GM19397 (cell line): ENCODE measurements around the gene ARHGAP35.
"Not testable (repeated sequence)": the region's sequence is repeated elsewhere in the genome, so short reads cannot be mapped to it uniquely, and the experiment has no call there.

Experiments used
- ATAC-seq: cut with Tn5 transposase; IDR thresholded peaks from one replicate; pipeline ENCODE4 v1.9.1; 2021; ENCODE audit warnings: mild to moderate bottlenecking, moderate library complexity; ENCODE audit not compliant: unreplicated experiment

ARHGAP35 gene

DNA sequence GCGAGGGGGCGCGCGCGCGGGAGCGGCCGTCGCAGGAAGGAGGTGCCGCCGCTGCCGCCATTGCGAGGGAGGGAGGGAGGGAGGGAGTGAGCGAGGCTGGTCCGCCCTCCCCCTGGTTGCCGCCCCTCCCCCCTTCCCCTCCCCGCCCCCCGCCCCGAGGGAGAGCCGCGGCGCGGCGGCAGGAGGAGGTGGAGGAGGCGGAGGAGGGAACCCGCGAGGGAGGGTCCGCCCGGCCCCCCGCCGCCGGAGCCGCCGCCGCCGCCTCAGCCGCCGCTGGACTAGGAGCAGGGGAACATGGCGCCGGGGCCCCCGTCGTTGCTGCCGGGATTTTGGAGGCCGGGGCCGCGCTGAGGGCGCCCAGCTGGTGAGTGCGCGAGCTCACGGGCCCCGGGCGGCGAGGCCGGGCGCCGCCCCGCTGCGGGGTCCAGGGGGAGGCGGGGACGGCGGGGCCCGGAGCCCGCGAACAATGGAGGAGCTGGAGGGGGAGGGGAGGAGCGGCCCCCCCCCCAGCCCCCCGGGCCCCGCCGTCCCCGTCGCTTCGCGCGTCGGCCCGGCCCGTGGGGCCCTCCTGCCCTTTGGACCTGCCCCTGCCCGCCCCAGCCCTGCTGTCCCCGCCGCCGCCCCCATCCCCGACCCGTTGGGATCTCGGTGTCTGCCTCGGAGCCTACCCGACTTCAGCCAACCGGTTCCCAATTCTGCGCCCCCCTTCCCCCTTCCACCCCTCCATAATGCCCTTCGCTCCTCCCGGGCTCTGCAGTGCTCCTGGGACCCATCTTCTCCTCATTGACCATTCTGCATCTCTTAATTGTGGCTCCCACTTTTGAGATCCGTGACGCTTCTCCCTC lies at the start of gene ARHGAP35:
Gene ARHGAP35, plus strand, starts transcription at position 152 of the 845 bp plus-strand sequence. CDS start 57,679 bp downstream, outside the sequence.
- ATAC-seq: peak; percentile 11

DNA sequence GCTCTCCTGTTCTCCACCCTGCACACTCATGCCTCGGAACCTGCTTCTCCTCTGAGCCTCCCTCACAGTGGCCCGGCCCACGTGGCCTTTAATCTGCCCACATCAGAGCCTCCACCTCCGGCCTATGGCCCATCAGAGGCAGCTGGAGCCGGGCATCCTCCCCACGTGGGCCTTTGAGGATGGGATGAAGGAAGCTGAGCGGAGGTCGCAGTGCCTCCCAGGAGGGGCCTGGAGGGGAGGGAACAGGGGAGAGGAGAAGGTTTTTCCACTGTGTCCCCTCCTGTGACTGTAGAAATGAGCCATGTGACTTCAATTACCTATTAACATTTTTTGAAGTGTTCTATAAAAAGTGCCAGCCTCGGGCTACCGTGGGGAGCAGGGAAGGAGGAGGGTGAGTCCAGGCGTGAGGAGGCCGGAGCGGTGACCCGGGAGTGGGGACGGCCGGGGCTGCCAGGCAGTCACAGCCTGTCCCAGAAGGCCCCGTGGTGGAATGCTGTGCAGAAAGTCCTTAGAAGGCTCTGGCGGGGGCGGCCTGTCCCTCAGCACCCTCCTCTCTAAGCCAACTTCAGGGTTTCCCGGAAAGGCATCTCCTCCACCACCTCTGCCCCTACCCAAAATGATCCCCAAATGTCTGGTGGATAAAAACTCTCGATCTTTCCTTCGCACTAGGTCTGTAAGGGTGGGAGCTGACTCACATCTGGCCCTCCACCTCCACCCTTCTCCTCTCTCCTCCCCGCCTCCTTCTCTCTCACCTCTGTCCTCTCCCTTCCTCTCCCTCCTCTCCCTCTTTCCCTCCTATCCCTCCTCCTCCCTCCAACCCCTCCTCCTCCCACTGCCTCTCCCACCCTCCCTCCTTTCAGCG lies 47.6 kb upstream of the ARHGAP35 start:
- no peak for ATAC-seq

DNA sequence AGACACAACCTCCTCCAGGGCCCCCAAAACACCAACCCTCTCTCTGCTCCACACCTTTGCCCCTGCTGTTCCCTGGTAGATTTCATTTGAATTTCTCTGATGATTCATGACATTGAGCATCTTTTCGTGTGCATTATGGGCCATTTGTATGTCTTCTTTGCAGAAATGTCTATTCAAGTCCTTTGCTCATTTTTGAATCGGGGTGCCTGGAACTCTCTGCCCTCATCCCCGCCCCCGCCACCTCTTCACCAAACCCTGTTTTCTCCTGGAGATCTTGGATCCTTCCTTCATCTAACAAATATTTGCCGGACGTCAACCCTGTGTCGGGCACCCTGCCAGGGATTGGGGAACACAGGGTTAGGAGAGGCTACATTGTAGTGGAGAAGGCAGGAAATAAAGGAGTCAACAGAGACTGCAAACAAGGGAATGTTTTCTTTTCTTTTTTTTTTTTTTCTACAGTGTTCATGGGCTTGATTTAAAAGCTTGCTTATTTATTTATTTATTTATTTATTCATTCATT lies 46.9 kb upstream of the ARHGAP35 start:
- no peak for ATAC-seq

DNA sequence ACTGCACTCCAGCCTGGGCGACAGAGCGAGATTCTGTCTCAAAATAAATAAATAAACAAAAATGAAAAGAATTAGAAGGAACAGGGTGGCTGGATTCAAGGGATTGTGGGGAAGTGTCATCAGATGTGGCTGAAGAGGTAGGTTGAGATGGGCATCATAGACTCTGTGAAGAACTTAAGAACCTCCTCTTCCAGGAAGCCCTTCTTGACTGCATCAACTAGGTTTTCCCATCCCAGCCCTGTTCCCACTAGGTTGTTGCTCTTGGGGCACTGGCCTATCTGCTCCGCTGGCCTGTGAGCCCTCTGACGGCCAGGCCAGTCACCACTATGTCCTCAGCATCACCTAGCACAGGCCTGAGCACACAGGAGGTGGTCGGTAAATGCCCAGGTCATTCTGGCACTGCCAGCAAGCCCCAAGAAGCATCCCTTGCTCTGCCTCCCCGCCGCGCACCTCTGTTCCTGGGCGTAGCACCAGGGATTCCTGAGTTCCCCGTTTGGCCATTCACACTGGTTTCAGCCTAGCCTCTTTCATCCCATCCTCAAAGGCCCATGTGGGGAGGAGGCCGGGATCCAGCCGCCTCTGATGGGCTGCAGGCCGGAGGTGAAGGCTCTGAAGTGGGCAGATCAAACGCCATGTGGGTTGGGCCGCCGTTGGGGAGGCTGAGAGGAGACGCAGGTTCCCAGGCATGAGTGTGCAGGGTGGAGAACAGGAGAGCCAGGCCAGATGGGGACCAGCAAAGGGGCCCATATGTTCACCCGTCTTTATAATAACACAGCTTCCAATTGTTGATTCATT lies 44.8 kb upstream of the ARHGAP35 start:
- ATAC-seq: no peak

DNA sequence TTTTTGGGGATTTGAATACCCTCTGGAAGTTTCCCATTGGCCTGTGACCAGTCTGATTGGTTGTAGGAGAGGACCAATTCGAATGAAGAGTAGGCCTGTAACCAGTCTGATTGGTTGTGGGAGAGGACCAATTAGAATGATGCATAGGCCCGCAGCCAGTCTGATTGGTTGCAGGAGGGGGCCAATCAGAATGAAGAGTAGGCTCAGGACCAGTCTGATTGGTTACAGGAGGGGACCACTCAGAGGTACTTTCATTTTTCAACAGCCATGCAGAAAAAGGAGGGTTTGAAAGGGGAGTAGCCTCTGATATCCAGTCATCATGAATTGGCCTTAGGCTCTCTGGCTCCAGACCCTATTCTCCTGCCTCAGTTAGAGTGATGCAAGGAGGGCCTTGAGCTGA lies 42.0 kb upstream of the ARHGAP35 start:
- no peak for ATAC-seq

DNA sequence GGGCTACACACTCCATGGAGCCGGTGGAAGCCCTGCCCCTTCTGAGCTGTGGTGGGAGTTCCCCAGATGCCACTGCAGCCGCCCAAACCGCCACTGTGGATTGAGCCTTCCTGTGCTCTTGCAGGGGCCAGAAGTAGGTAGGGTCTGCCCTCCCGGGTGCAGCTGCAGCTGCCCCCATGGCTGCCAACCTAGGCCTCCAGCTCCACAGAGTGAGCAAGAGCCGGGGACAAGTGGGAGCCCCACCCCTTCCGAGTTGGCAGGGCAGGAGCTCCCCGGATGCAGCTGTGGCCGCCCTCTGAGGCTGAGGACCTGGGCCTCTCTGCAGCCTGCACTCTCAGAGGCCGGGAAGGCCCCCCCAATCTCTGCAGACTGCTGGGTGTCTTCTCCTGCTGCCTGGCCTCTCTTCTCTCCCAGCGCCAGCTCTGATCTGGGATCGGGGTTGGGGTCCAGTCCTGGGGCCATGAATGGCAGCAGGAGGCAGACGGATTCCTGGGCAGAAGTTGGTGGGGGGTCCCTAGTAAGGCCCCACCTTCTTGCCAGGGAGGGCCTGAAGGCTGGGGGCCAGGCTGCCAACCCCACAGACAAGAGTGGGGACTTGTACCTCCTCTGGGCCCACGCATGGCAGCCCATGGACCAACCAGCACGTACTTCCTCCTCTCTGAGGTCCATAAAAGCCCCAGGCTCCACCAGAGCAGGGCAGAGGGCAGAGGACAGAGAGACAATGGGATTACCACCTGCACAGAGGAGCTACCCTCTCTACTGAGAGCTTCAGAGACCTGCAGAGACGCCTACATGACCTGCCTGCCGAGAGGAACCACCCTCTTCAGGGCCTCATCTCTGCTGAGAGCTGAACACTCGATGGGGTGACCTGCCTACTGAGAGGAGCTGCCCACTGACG lies 39.0 kb upstream of the ARHGAP35 start:
- no peak for ATAC-seq

DNA sequence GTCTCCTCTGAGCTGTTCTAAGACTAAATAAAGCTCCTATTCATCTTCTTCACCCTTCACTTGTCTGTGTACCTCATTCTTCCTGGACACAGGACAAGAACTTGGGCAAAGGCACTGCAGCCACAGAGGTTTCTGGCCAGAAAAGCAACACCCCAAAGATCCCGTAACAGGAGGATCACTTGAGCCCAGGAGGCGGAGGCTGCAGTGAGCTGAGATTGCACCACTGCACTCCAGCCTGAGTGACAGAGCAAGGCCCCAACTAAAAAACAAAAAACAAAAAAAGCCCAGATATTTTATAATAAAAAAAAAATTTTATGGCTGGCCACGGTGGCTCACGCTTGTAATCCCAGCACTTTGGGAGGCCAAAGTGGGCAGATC lies 38.4 kb upstream of the ARHGAP35 start:
- ATAC-seq: not testable (repeated sequence)

DNA sequence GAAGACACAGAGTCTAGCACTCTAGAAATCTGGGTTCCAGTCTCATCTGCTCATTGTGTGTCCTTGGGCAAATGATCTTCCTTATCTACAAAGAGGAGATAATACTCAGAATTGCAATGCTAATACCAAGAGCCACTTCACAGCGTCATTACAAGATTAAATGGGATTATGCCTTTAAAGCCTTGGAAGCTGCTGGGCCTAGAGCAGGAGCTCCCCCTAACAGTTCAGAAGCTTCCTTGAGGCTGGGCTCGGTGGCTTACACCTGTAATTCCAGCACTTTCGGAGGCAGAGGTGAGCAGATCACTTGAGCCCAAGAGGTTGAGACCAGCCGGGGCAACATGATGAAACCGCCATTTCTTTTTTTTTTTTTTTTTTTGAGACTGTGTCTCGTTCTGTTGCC lies 37.7 kb upstream of the ARHGAP35 start:
- ATAC-seq: no peak

DNA sequence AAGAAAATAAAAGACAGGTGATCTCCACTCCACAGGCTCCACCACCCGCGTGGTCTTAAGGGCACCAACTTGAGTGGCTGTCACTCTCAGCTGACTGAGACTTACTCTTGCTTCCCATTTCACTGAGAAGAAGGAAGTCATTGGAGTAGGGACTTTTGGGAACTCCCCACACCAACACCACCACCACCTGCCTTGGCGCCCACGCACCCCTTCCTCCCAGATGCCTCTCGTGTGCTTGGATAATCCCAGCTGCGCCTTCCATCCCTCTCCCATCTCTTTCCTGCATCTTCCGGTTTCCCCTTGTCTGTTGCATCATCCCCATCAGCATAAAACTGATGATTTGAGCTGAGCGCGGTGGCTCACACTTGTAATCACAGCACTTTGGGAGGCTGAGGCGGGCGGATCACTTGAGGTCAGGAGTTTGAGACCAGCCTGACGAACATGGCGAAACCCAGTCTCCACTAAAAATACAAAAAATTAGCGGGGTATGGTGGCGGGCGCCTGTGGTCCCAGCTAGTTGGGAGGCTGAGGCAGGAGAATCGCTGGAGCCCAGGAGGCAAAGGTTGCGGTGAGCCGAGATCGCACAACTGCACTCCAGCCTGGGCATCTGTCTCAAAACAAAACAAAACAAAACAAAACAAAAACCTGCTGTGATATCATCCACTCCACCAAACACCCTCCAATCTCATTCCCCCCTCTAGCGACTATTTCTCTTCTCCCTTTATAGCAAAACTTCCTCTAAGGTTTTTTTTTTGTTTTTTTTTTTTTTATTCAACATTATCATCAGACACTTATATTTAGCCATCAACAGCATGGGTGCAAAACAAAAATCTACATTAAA lies 35.7 kb upstream of the ARHGAP35 start:
- no peak for ATAC-seq

DNA sequence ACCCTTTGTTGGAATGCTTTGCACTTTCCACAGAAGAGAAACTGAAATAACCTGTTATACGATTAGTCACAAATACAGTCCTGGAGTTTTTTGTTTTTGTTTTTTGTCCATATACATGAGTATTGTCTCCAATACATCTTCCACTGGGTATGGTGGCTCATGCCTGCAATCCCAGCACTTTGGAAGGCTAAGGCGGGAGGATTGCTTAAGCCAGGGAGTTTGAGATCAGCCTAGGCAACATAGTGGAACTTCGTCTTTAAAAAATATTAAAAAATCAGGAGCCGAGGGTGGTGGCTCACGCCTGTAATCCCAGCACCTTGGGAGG lies 35.1 kb upstream of the ARHGAP35 start:
- no peak for ATAC-seq

DNA sequence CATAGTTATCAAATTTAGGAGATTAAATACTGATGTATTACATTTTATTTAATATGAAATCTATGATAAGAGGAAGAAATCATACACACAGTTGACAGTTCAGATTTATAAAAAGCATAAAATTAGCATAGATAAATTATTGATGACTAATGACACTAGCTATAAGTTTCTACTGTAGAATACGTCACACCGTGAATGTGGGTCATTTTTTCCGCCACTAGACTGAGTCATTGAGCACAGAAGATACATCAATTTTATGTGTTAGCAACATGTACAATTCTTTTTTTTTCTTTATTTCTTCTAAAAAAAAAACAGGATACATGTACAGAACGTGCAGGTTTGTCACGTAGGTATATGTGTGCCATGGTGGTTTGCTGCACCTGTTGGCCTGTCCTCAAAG lies 32.3 kb upstream of the ARHGAP35 start:
- no peak for ATAC-seq

DNA sequence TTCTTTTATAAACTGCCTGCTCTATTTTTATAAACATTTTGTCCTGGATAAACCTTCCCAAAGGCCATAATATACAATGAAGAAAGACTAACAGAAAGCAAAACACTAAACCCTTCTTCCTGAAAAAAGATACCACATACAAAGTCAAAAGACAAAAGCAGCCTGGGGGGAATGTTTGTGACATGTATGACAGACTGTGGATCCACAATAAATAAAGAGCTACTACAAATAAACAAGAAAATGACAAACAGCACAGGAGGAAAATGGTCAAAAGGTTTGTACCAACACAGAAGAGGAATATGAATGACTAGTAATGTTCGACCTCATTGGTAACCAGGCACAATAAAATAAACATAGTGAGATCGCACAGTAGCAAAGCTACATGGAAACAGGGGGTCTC lies 29.9 kb upstream of the ARHGAP35 start:
- ATAC-seq: no peak

DNA sequence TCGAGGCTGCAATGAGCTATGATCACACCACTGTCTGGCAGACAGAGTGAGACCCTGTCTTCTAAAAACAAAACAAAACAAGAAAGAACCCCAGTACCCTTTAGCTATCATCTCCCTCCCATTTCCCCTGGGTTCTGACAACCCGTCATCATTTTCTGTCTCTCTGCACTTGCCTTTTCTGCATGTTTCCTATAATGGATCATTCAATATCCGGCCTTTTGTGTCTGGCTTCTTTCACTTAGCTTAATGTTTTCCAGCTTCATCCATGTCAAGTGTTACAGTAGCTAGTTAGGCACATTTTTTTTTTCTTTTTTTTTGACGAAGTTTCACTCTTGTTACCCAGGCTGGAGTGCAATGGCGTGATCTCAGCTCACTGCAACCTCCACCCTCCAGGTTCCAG lies 26.7 kb upstream of the ARHGAP35 start:
- no peak for ATAC-seq

DNA sequence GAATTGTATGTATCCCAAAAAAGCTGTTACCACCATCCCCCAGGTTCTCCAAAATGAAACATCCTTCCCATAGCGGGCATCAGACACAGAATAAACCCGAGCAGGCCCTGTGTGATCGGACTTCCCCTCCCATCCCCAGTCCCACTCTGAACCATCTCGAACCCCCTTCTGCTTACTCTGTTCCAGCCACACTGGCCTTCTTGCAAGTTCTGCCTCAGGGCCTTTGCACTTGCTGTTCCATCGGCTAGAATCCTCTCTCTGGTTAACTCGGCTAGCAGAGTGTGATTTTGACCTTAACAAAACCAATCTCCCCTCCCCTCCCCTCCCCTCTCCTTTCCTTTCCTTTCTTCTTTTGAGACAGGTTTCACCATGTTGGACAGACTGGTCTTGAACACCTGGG lies 25.8 kb upstream of the ARHGAP35 start:
- no peak for ATAC-seq

DNA sequence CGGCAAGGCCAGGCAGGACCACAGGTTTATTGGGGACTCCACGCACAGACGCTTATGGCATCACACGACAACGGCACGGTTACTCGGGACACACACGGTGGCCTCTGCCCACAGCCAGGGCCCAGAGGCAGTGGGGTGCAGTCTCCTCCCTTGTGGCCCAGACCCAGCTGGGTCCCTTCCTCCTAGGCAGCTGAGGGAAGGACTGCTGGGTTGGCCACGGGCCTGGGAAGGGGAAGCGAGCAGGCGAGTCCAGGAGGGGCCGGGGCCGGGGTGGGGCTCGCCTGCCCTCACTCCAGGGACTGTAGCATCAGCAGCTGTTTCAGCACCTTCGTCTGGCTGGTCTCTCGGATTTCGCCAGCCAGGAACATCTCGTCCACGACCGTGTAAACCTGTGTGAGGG lies 22.6 kb upstream of the ARHGAP35 start:
- ATAC-seq: no peak

DNA sequence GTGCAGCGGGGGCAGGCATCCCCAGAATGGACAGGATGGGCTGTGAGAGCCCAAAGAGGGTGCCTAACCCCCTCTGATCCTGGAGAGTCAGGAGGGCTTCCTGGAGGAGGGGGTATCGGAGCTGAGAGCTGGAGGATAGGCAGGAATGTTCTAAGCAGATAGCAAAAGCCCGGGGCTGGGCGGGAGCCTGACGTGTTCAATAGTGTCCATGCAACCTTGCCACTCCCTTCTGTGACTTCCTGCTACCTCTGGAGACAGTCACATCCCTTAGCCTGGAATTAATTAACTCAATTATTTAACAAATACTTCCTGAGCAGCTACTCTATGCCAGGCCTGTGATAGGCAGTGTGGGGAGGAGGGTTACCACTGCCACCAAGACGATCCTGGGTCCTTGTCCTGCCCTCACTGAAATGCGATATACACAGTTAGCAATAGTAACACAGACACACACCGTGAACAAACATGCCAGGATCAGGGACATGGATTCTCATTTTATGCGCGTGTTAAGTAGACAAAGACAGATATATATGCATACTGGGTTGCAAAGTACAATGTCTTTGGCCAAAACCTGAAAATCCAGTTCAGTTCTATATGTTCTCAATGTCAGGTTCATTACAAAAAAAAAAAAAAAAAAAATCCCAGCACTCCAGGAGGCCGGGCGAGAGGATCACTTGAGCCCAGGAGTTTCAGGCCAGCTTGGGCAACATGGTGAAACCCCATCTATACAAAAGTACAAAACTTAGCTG lies 20.9 kb upstream of the ARHGAP35 start:
- ATAC-seq: no peak

DNA sequence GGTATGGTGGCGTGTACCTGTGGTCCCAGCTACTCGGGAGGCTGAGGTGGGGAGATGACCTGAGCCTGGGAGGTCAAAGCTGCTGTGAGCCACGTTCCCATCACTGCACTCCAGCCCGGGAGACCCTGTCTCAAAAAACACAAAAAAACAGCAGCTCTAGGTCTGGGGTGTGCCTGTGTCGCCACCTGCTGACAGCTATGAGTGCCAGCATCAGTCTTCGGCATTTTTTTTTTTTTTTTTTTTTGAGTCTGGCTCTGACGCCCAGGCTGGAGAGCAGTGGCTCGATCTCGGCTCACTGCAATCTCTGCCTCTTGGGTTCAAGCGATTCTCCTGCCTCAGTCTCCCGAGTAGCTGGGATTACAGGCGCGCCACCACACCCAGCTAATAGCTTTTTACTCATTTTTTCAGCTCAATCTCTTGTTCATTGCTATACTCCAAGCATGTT lies 20.3 kb upstream of the ARHGAP35 start:
- ATAC-seq: no peak

DNA sequence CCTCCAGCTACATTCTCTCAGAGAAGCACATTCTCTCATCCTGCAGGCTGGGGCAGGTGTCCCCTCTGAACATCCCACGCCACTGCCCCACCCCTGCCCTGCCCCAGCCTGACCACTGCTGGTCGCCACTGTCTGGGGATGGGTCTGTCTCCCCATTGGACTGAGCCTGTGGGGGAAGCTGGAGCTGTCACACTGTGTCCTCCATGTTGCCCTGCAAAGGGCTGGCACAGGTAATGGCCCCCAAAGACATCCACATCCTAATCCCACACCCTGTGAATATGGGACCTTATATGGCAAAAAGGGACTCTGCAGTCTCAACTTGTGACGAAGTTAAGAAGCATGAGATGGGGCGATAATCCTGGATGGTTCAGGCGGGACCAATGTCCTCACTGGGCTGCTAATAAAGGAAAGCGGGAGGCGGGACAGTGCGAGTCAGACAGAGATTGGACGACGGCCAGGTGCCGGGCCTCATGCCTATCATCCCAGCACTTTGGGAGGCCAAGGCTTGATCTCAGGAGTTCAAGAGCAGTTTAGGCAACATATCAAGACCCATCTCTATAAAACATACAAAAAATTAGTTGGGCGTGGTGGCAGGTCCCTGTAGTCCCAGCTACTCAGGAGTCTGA lies 19.2 kb upstream of the ARHGAP35 start:
- no peak for ATAC-seq
